HepG2 (cell line): Measurements from ENCODE around the gene CREG1. TPM values are rescaled to one million over a fixed set of nuclear protein-coding genes. Genes with fewer than 3 reads are reported as not detected.
A peak's percentile ranks its signal among the peaks of the same experiment; 100 is the strongest.

Source experiments
- ATAC-seq: fragments of 200-7000 bp; cut with Tn5 transposase; 3 replicates; pipeline ENCODE4 v1.9.1; 2020; ENCODE audit warnings: mild to moderate bottlenecking, moderate library complexity
- BruUV-seq: library from RNA; stranded (reverse); fragments of 400-500 nt; replicated peaks from 2 replicates; lab custom pipeline; 2021; lab: Mats Ljungman, UMichigan
- CTCF ChIA-PET: fragments of 300-600 bp; formaldehyde crosslinking; extraction: SDS; loops from one replicate; lab custom pipeline; 2021; ENCODE audit warnings: low total read pairs, inconsistent platforms, low intra/inter-chr PET ratio; lab: Yijun Ruan, JAX
- POLR2A ChIA-PET: fragments of 350-600 bp; sonication (Branson Sonifier 250); formaldehyde crosslinking; loops from one replicate; lab custom pipeline; 2020; ENCODE audit warnings: antibody characterized with exemption, inconsistent platforms; lab: Yijun Ruan, JAX
- DNase-seq: peaks from one replicate; pipeline ENCODE4 v3.0.0-alpha.2; 2015; ENCODE audit warnings: low spot score
- FAIRE-seq: peaks from 3 replicates; lab custom pipeline; 2011; peaks lifted over from hg19 to GRCh38; lab: Jason Lieb, UNC
- H2AFZ ChIP-seq: one replicate; pipeline ENCODE4 v1.6.1; 2011; ENCODE audit warnings: low read length, inconsistent platforms
- H3K27ac ChIP-seq: fragments of 300-600 bp; 3 replicates; pipeline ENCODE4 v1.8.0; 2011; ENCODE audit warnings: mixed run types, mild to moderate bottlenecking, mixed read lengths, low read length, inconsistent platforms; ENCODE audit not compliant: insufficient read depth; ENCODE audit errors: extremely low read length
- H3K27me3 ChIP-seq, 2 experiments: fragments of 200-600 bp in 1 of 2; 2 replicates in 1 of 2; 3 replicates in 1 of 2; pipeline versions ENCODE4 v1.6.0 to v1.8.0; 2011; ENCODE audit warnings: low read length in 2 of 2, mild to moderate bottlenecking in 2 of 2, moderate library complexity in 2 of 2, inconsistent platforms in 1 of 2; ENCODE audit not compliant: insufficient read depth in 2 of 2, control insufficient read depth in 1 of 2
- H3K36me3 ChIP-seq, 2 experiments: fragments of 200-600 bp in 1 of 2; replicated peaks in 1 of 2; 2 replicates in 1 of 2; 3 replicates in 1 of 2; pipeline versions ENCODE4 v1.5.1 to v1.8.0; 2011; ENCODE audit warnings: low read length in 2 of 2, inconsistent platforms in 1 of 2; ENCODE audit not compliant: insufficient read depth in 2 of 2, control insufficient read depth in 1 of 2
- H3K4me1 ChIP-seq: 2 replicates; pipeline ENCODE4 v1.5.1; 2012; ENCODE audit warnings: low read length, inconsistent platforms; ENCODE audit not compliant: insufficient read depth
- H3K4me2 ChIP-seq: 2 replicates; pipeline ENCODE4 v1.6.0; 2011; ENCODE audit warnings: low read depth, low read length, inconsistent platforms
- H3K4me3 ChIP-seq, 3 experiments: fragments of 200-600 bp in 1 of 3; sonication (generic), shearing (Covaris generic) in 1 of 3; replicated peaks in 1 of 3; 2 replicates each; pipeline ENCODE4 v1.5.1; 2011 to 2016; ENCODE audit warnings: low read length in 3 of 3, inconsistent platforms in 2 of 3, low read depth in 2 of 3, mild to moderate bottlenecking in 2 of 3, control low read depth in 1 of 3, mixed read lengths in 1 of 3; ENCODE audit not compliant: insufficient read depth in 1 of 3
- H3K79me2 ChIP-seq: one replicate; pipeline ENCODE4 v1.6.1; 2011; ENCODE audit warnings: low read length, inconsistent platforms; ENCODE audit not compliant: insufficient read depth
- H3K9ac ChIP-seq: 2 replicates; pipeline ENCODE4 v1.6.0; 2011; ENCODE audit warnings: mild to moderate bottlenecking, low read depth, low read length, inconsistent platforms; ENCODE audit not compliant: insufficient read depth
- H3K9me3 ChIP-seq: 2 replicates; pipeline ENCODE4 v1.5.1; 2012; ENCODE audit warnings: mild to moderate bottlenecking, low read length
- H4K20me1 ChIP-seq: 2 replicates; pipeline ENCODE4 v1.6.0; 2011; ENCODE audit warnings: inconsistent platforms, mild to moderate bottlenecking, low read length, moderate library complexity; ENCODE audit not compliant: insufficient read depth
- GATA4 ChIP-seq: sonication (generic); IDR thresholded peaks from 2 replicates; pipeline ENCODE4 v1.6.1; 2016; ENCODE audit warnings: antibody characterized with exemption, low read depth, borderline replicate concordance
- GTF2F1 ChIP-seq: fragments of 150-350 bp; IDR thresholded peaks from 2 replicates; pipeline ENCODE4 v1.6.1; 2014; ENCODE audit warnings: low read length
- HOXA5 ChIP-seq: sonication (generic); formaldehyde crosslinking; IDR thresholded peaks from 2 replicates; pipeline ENCODE4 v1.4.0; 2020; ENCODE audit warnings: missing genetic modification reagents
- RXRA ChIP-seq: sonication (generic); formaldehyde crosslinking; IDR thresholded peaks from 2 replicates; pipeline ENCODE4 v1.5.1; 2020; ENCODE audit warnings: missing genetic modification reagents
- TCF7L2 ChIP-seq: IDR thresholded peaks from 2 replicates; pipeline ENCODE4 v1.6.1; 2011; ENCODE audit warnings: mild to moderate bottlenecking, low read depth, low read length, moderate library complexity
- YEATS2 ChIP-seq: sonication (generic); formaldehyde crosslinking; IDR thresholded peaks from 2 replicates; pipeline ENCODE4 v1.4.0; 2020; ENCODE audit warnings: missing genetic modification reagents, borderline replicate concordance
- WGBS: methylation state at CpG from one replicate; pipeline ENCODE4 v1.1.6; 2017; ENCODE audit warnings: low lambda C conversion rate; 5-methylcytosine and 5-hydroxymethylcytosine counted together
- in situ Hi-C: cut with HindIII; loops from 2 replicates; pipeline ENCODE4 v1.10.0; 2017; ENCODE audit warnings: low pct_unique_long_range_greater_than_20kb; ENCODE audit not compliant: extremely low pct_ligation_motif_present
- intact Hi-C: fragments of 100-400 bp; cut with micrococcal nuclease; formaldehyde crosslinking; loops from one replicate; pipeline ENCODE4 v1.10.0; 2022; ENCODE audit not compliant: unreplicated experiment
- polyA plus RNA-seq, 8 experiments: library from polyadenylated mRNA; depleted of rRNA in 3 of 8; stranded (reverse) in 7 of 8; unstranded in 1 of 8; fragments of >200 nt; fragmentation: Illumina TruSeq in 4 of 8; extraction: Trizol in 4 of 8; gene quantifications; 2 replicates each; pipeline versions ENCODE4 v1.2.1 to v1.2.3, GENCODE V29; 2011 to 2016; ENCODE audit warnings: low read depth in 4 of 8, missing spikeins in 1 of 8, mixed read lengths in 1 of 8; ENCODE audit not compliant: insufficient read depth in 1 of 8
- total RNA-seq, 5 experiments: library from RNA; depleted of rRNA; stranded (reverse); fragments of >200 nt; fragmentation: Illumina TruSeq; extraction: Trizol; gene quantifications; 2 replicates each; pipeline ENCODE4 v1.2.3, GENCODE V29; 2016; ENCODE audit warnings: low read depth in 1 of 5
- TF ChIP-seq, protein P1 (sequence below): sonication (generic); formaldehyde crosslinking; IDR thresholded peaks from 2 replicates; pipeline ENCODE4 v1.4.0; 2020; ENCODE audit warnings: mild to moderate bottlenecking, missing genetic modification reagents, borderline replicate concordance
- TF ChIP-seq, protein P2 (sequence below): sonication (generic); formaldehyde crosslinking; IDR thresholded peaks from 2 replicates; pipeline ENCODE4 v1.5.1; 2020; ENCODE audit warnings: mild to moderate bottlenecking, missing genetic modification reagents, moderate library complexity
- TF ChIP-seq, protein P3 (sequence below): sonication (generic); formaldehyde crosslinking; IDR thresholded peaks from 2 replicates; pipeline ENCODE4 v1.4.0; 2020; ENCODE audit warnings: missing genetic modification reagents, borderline replicate concordance
- TF ChIP-seq, protein P4 (sequence below): sonication (generic); formaldehyde crosslinking; IDR thresholded peaks from 2 replicates; pipeline ENCODE4 v1.4.0; 2020; ENCODE audit warnings: mild to moderate bottlenecking, missing genetic modification reagents

Gene CREG1
- total and polyA plus RNA-seq, 2 of the 13 experiments (the other 11 are each of a cell fraction or from before 2014, with no cell fraction given): 31.3 to 33.5 TPM

DNA sequence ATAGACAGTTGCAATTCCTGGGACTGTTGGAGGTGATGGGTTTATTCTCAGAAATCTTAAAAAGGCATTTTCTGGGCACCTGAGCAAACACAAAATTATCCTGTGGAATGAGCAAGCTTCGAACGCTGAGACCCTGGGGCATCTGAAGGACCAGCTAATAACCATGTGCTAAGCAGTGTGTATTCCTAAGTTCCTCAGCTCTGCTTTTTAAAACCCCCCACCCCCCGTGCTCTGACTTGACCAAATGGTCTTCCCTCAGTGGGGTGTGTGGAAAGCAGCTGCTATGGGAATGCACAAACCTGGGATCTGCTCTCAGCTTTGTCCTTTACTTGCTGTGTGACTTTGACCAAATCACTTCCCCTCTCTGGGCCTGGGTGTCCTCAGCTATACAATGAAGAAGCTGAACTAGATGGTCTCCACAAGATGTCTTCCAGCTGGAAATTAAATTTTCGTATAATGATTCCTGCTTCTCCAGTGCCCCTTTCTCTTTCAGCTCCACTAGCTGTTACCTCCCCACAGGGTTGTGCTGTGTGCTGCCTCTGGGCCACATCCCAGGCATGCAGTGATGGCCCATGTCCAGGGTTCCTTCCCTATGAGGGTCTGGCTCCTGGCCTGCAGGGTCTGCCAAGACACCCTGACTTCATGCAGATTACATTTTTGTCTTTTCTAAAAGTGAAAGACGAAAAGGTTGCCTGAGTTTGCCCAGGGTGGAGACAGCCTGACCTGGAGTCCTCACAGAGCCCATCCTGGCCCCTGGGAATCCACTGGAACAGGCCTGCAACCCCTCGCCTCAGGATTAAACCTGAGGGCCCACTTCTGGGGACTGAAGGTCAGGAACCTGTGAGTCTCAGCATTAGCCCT, 20.4 kb downstream of the CREG1 start:
- in situ Hi-C loops (loop anchor here (10.0 to 25.0 kb wide), 3 partner anchors 118 to 468 kb away; no protein-coding TSS in a partner anchor), intact Hi-C loops (loop anchor here (1.0 to 5.0 kb wide), 3 partner anchors 90 to 467 kb away; no protein-coding TSS in a partner anchor)
- H3K9ac ChIP-seq: no peak overlapping the region
- DNase-seq: no peak
- no peak overlapping the region for H3K27ac ChIP-seq
- H3K4me2 ChIP-seq: peak overlapping the region; percentile 44
- H2AFZ ChIP-seq: no peak overlapping the region
- no peaks in the 10 kb centered on the region for H4K20me1 ChIP-seq
- ChIA-PET POLR2A (interaction anchor here (2.7 kb wide), 1 partner anchor 20 kb away, joined by 9 read pairs; the partner anchor contains the start of gene CREG1), CTCF (interaction anchor here (1.5 to 2.8 kb wide), 2 partner anchors 131 to 467 kb away, joined by 13 to 15 read pairs; no protein-coding TSS in a partner anchor)
- H3K4me3 ChIP-seq: no peak overlapping the region
- H3K4me1 ChIP-seq: peaks cover 23% of the 10 kb centered on the region
- no peaks in the 10 kb centered on the region for H3K36me3 ChIP-seq
- FAIRE-seq: no peak
- no peaks in the 10 kb centered on the region for H3K9me3 ChIP-seq
- 52% methylated on average over 5 of the region's 6 CpGs for WGBS
- peak; percentile 63 for ATAC-seq
- H3K79me2 ChIP-seq: no peaks in the 10 kb centered on the region
- no TSS peak for BruUV-seq
- H3K27me3 ChIP-seq: no peaks in the 10 kb centered on the region; a peak in 1 of 5 replicates
- TF ChIP-seq, protein P1, sequence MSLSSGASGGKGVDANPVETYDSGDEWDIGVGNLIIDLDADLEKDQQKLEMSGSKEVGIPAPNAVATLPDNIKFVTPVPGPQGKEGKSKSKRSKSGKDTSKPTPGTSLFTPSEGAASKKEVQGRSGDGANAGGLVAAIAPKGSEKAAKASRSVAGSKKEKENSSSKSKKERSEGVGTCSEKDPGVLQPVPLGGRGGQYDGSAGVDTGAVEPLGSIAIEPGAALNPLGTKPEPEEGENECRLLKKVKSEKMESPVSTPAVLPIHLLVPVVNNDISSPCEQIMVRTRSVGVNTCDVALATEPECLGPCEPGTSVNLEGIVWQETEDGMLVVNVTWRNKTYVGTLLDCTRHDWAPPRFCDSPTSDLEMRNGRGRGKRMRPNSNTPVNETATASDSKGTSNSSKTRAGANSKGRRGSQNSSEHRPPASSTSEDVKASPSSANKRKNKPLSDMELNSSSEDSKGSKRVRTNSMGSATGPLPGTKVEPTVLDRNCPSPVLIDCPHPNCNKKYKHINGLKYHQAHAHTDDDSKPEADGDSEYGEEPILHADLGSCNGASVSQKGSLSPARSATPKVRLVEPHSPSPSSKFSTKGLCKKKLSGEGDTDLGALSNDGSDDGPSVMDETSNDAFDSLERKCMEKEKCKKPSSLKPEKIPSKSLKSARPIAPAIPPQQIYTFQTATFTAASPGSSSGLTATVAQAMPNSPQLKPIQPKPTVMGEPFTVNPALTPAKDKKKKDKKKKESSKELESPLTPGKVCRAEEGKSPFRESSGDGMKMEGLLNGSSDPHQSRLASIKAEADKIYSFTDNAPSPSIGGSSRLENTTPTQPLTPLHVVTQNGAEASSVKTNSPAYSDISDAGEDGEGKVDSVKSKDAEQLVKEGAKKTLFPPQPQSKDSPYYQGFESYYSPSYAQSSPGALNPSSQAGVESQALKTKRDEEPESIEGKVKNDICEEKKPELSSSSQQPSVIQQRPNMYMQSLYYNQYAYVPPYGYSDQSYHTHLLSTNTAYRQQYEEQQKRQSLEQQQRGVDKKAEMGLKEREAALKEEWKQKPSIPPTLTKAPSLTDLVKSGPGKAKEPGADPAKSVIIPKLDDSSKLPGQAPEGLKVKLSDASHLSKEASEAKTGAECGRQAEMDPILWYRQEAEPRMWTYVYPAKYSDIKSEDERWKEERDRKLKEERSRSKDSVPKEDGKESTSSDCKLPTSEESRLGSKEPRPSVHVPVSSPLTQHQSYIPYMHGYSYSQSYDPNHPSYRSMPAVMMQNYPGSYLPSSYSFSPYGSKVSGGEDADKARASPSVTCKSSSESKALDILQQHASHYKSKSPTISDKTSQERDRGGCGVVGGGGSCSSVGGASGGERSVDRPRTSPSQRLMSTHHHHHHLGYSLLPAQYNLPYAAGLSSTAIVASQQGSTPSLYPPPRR (CRISPR knock-in tag): no peak
- TF ChIP-seq YEATS2 (CRISPR knock-in tag) (no peak), RXRA (CRISPR knock-in tag) (no peak), GATA4 (no peak), GTF2F1 (no peak), TCF7L2 (no peak), HOXA5 (no peak)
- TF ChIP-seq, protein P2, sequence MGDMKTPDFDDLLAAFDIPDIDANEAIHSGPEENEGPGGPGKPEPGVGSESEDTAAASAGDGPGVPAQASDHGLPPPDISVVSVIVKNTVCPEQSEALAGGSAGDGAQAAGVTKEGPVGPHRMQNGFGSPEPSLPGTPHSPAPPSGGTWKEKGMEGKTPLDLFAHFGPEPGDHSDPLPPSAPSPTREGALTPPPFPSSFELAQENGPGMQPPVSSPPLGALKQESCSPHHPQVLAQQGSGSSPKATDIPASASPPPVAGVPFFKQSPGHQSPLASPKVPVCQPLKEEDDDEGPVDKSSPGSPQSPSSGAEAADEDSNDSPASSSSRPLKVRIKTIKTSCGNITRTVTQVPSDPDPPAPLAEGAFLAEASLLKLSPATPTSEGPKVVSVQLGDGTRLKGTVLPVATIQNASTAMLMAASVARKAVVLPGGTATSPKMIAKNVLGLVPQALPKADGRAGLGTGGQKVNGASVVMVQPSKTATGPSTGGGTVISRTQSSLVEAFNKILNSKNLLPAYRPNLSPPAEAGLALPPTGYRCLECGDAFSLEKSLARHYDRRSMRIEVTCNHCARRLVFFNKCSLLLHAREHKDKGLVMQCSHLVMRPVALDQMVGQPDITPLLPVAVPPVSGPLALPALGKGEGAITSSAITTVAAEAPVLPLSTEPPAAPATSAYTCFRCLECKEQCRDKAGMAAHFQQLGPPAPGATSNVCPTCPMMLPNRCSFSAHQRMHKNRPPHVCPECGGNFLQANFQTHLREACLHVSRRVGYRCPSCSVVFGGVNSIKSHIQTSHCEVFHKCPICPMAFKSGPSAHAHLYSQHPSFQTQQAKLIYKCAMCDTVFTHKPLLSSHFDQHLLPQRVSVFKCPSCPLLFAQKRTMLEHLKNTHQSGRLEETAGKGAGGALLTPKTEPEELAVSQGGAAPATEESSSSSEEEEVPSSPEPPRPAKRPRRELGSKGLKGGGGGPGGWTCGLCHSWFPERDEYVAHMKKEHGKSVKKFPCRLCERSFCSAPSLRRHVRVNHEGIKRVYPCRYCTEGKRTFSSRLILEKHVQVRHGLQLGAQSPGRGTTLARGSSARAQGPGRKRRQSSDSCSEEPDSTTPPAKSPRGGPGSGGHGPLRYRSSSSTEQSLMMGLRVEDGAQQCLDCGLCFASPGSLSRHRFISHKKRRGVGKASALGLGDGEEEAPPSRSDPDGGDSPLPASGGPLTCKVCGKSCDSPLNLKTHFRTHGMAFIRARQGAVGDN (CRISPR knock-in tag): 0 out of 2 replicates have a peak, but pooled peaks have one; percentile 17
- TF ChIP-seq, protein P3, sequence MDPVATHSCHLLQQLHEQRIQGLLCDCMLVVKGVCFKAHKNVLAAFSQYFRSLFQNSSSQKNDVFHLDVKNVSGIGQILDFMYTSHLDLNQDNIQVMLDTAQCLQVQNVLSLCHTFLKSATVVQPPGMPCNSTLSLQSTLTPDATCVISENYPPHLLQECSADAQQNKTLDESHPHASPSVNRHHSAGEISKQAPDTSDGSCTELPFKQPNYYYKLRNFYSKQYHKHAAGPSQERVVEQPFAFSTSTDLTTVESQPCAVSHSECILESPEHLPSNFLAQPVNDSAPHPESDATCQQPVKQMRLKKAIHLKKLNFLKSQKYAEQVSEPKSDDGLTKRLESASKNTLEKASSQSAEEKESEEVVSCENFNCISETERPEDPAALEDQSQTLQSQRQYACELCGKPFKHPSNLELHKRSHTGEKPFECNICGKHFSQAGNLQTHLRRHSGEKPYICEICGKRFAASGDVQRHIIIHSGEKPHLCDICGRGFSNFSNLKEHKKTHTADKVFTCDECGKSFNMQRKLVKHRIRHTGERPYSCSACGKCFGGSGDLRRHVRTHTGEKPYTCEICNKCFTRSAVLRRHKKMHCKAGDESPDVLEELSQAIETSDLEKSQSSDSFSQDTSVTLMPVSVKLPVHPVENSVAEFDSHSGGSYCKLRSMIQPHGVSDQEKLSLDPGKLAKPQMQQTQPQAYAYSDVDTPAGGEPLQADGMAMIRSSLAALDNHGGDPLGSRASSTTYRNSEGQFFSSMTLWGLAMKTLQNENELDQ: no peak
- TF ChIP-seq, protein P4, sequence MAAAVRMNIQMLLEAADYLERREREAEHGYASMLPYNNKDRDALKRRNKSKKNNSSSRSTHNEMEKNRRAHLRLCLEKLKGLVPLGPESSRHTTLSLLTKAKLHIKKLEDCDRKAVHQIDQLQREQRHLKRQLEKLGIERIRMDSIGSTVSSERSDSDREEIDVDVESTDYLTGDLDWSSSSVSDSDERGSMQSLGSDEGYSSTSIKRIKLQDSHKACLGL (CRISPR knock-in tag): 0 out of 2 replicates have a peak, but pooled peaks have one; percentile 25
